HEK293 (cell line): ENCODE results near the gene ZBED1.

ENCODE experiments used
- CTCF ChIA-PET: fragments of 350-600 bp; formaldehyde crosslinking; extraction: SDS; loops from one replicate; lab custom pipeline; 2021; ENCODE audit warnings: antibody characterized with exemption; lab: Yijun Ruan, JAX
- POLR2A ChIA-PET: fragments of 300-600 bp; formaldehyde crosslinking; extraction: SDS; loops from one replicate; lab custom pipeline; 2020; ENCODE audit warnings: antibody characterized with exemption, inconsistent platforms; lab: Yijun Ruan, JAX
- H3K27ac ChIP-seq: fragments of 200-500 bp; sonication (Bioruptor generic); 2 replicates; pipeline ENCODE4 v1.5.1; 2014; ENCODE audit warnings: low read depth, low read length, control low read depth, inconsistent platforms; ENCODE audit errors: extremely low read depth
- H3K36me3 ChIP-seq, 2 experiments: fragments of 200-500 bp in 1 of 2; sonication (Bioruptor generic) in 1 of 2; 1 replicate in 1 of 2; 2 replicates in 1 of 2; pipeline ENCODE4 v1.5.1; 2014 to 2017; ENCODE audit warnings: inconsistent platforms in 2 of 2, low read length in 2 of 2; ENCODE audit not compliant: control insufficient read depth in 2 of 2, insufficient read depth in 1 of 2
- H3K4me1 ChIP-seq: fragments of 200-500 bp; sonication (Bioruptor generic); 2 replicates; pipeline ENCODE4 v1.5.1; 2014; ENCODE audit warnings: mild to moderate bottlenecking, low read length, inconsistent platforms; ENCODE audit not compliant: control insufficient read depth, insufficient read depth
- H3K4me3 ChIP-seq: 2 replicates; pipeline ENCODE4 v1.5.1; 2011; ENCODE audit warnings: low read depth, mild to moderate bottlenecking, control low read depth, low read length, moderate library complexity
- H3K9me3 ChIP-seq: fragments of 200-500 bp; sonication (Bioruptor generic); 2 replicates; pipeline ENCODE4 v1.5.1; 2014; ENCODE audit warnings: low read depth, low read length, inconsistent platforms; ENCODE audit not compliant: control insufficient read depth, insufficient read depth
- EGR2 ChIP-seq: fragments of 450-650 bp; formaldehyde crosslinking; IDR thresholded peaks from 2 replicates; pipeline ENCODE4 v1.5.1; 2016; ENCODE audit warnings: low read depth, missing biosample characterization, missing genetic modification characterization
- GLIS1 ChIP-seq: fragments of 450-650 bp; formaldehyde crosslinking; IDR thresholded peaks from 2 replicates; pipeline ENCODE4 v1.5.1; 2016; ENCODE audit warnings: missing biosample characterization, missing genetic modification characterization
- IKZF3 ChIP-seq: fragments of 450-650 bp; IDR thresholded peaks from 2 replicates; pipeline ENCODE4 v1.5.0; 2018; ENCODE audit warnings: missing biosample characterization, mild to moderate bottlenecking, missing genetic modification characterization, moderate library complexity
- SETDB1 ChIP-seq: IDR thresholded peaks from one replicate; pipeline ENCODE4 v1.6.1; 2017; ENCODE audit warnings: mild to moderate bottlenecking, low read length, moderate library complexity, mixed read lengths; ENCODE audit not compliant: insufficient read length
- ZEB2 ChIP-seq: fragments of 450-650 bp; formaldehyde crosslinking; IDR thresholded peaks from 2 replicates; pipeline ENCODE4 v1.5.1; 2016; ENCODE audit warnings: missing biosample characterization, missing genetic modification characterization
- ZNF214 ChIP-seq: fragments of 450-650 bp; formaldehyde crosslinking; IDR thresholded peaks from 2 replicates; pipeline ENCODE4 v1.5.1; 2017; ENCODE audit warnings: missing biosample characterization, mild to moderate bottlenecking, missing genetic modification characterization, borderline replicate concordance
- ZNF239 ChIP-seq: fragments of 450-650 bp; formaldehyde crosslinking; IDR thresholded peaks from 2 replicates; pipeline ENCODE4 v1.5.1; 2016; ENCODE audit warnings: missing biosample characterization, missing genetic modification characterization
- ZNF292 ChIP-seq: fragments of 450-650 bp; formaldehyde crosslinking; IDR thresholded peaks from 2 replicates; pipeline ENCODE4 v1.5.1; 2016; ENCODE audit warnings: low read depth, missing biosample characterization, missing genetic modification characterization, borderline replicate concordance
- ZNF366 ChIP-seq: fragments of 450-650 bp; formaldehyde crosslinking; conservative IDR thresholded peaks from 2 replicates; pipeline ENCODE4 v1.5.1; 2016; ENCODE audit warnings: missing biosample characterization, missing genetic modification characterization
- ZNF423 ChIP-seq: fragments of 450-650 bp; formaldehyde crosslinking; IDR thresholded peaks from 2 replicates; pipeline ENCODE4 v1.5.1; 2016; ENCODE audit warnings: missing biosample characterization, missing genetic modification characterization
- ZNF571 ChIP-seq: fragments of 450-650 bp; formaldehyde crosslinking; IDR thresholded peaks from 2 replicates; pipeline ENCODE4 v1.5.0; 2017; ENCODE audit warnings: missing biosample characterization, missing genetic modification characterization
- ZNF600 ChIP-seq: fragments of 450-650 bp; formaldehyde crosslinking; IDR thresholded peaks from 2 replicates; pipeline ENCODE4 v1.5.1; 2016; ENCODE audit warnings: missing biosample characterization, missing genetic modification characterization
- ZSCAN30 ChIP-seq: fragments of 450-650 bp; IDR thresholded peaks from 2 replicates; pipeline ENCODE4 v1.5.1; 2018; ENCODE audit warnings: missing biosample characterization, mild to moderate bottlenecking, missing genetic modification characterization, moderate library complexity
- TF ChIP-seq, protein P1 (sequence below): fragments of 450-650 bp; formaldehyde crosslinking; IDR thresholded peaks from 2 replicates; pipeline ENCODE4 v1.5.1; 2016; ENCODE audit warnings: missing biosample characterization, missing genetic modification characterization
- TF ChIP-seq, protein P2 (sequence below): fragments of 450-650 bp; IDR thresholded peaks from 2 replicates; pipeline ENCODE4 v1.5.1; 2018; ENCODE audit warnings: missing biosample characterization, mild to moderate bottlenecking, missing genetic modification characterization
- TF ChIP-seq, protein P3 (sequence below): IDR thresholded peaks from 2 replicates; pipeline ENCODE4 v1.6.1; 2011; ENCODE audit warnings: mild to moderate bottlenecking, low read depth, low read length, borderline replicate concordance
- TF ChIP-seq, protein P4 (sequence below): fragments of 450-650 bp; formaldehyde crosslinking; IDR thresholded peaks from 2 replicates; pipeline ENCODE4 v1.5.1; 2016; ENCODE audit warnings: missing biosample characterization, missing genetic modification characterization, low read depth
- TF ChIP-seq, protein P5 (sequence below): fragments of 450-650 bp; formaldehyde crosslinking; IDR thresholded peaks from 2 replicates; pipeline ENCODE4 v1.5.1; 2016; ENCODE audit warnings: missing biosample characterization, missing genetic modification characterization, low read depth
- TF ChIP-seq, protein P6 (sequence below): fragments of 450-650 bp; formaldehyde crosslinking; IDR thresholded peaks from 2 replicates; pipeline ENCODE4 v1.5.1; 2016; ENCODE audit warnings: missing biosample characterization, missing genetic modification characterization

ZBED1 gene

DNA sequence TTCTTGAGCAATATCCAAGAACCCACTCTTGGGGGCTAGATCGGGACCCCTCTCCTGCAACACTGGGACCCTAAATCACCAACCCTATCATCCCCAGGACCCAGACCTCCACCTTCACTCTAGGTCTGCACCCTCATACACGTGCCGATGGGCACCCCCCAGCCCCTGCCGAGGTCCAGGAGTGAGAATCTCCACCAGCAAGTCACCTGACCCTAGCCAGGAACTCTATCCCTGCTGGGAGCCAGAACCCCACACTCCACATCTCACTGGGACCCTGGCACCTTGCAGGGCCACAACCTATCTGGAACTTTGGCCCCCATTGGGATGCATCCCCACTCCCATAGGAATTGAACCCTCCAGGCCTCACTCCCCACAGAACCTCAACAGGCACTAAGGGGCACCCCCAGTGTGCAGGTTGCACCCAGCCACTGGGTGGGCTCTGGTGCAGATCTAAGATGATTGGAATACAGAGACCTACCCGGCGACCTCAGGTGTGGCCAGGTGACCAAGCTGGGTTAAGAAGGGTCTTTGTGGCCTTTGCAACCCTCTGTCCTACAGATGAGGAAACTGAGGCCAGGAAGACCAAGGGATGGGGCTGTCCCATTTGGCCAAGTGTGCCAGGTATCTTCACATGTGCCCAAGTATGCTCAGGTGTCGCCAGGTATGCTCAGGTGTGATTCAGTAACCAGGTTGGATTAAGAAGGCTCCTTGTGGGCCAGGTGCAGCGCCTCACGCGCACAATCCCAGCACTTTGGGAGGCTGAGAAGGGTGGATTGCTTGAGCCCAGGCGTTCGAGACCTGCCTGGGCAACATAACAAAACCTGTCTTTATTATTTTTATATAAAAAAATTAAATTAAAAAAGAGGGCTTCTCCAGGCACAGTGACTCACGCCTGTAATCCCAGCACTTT, 3.1 kb upstream of the ZBED1 start:
- Histone ChIP-seq H3K4me3 (no peak overlapping the region), H3K9me3 (no peaks in the 10 kb centered on the region), H3K27ac (no peak overlapping the region)
- POLR2A ChIA-PET, result no interaction called here
- TF ChIP-seq ZEB2, result peak; percentile 43; the same call in 1 of the 2 replicates
- TF ChIP-seq, protein P1, sequence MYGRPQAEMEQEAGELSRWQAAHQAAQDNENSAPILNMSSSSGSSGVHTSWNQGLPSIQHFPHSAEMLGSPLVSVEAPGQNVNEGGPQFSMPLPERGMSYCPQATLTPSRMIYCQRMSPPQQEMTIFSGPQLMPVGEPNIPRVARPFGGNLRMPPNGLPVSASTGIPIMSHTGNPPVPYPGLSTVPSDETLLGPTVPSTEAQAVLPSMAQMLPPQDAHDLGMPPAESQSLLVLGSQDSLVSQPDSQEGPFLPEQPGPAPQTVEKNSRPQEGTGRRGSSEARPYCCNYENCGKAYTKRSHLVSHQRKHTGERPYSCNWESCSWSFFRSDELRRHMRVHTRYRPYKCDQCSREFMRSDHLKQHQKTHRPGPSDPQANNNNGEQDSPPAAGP (tag by site-specific recombination), result no peak
- TF ChIP-seq IKZF3 (tag by site-specific recombination), result 0 out of 2 replicates have a peak, but pooled peaks have one; percentile 23
- TF ChIP-seq, all 188 proteins: peak for 2
- H3K36me3 ChIP-seq, result no peaks in the 10 kb centered on the region
- CTCF ChIA-PET, result no interaction called here
- peaks cover 13% of the 10 kb centered on the region for H3K4me1 ChIP-seq

DNA sequence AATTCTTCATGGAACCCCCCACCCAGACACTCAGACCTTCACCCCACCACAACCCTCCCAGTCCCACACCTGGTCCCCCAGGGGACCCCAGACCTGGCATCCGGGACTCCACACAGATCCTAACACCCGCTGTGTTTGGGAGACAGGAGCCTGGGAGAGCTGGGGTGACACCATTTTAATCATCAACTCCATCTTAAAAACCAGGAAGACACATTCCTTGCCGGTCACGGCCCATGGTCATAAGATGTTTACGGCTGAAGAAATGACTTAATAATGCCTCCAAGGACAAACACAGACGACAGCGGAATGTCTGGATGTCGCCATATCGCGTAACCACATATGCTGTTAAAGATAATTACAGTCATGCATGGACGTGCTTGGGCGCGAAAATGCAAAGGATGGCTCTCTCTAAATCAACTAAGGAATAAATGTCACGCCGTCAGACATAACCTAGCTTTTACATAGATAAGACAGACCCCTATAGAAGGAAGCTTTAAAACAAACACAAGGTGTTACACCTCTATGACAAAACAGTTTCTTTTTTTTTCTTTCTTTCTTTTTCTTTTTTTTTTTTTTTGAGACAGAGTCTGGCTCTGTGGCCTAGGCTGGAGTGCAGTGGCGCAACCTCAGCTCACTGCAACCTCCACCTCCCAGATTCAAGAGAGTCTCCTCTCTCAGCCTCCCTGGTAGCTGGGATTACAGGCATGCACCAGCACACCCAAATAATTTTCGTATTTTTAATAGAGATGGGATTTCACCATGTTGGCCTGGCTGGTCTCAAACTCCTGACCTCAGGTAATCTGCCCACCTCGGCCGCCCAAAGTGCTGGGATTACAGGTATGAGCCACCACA, 2.1 kb upstream of the ZBED1 start:
- peaks cover 13% of the 10 kb centered on the region for H3K4me1 ChIP-seq
- CTCF ChIA-PET, result no interaction called here
- POLR2A ChIA-PET, result no interaction called here
- peak overlapping the region; percentile 59; the same call in 1 of the 2 replicates for H3K27ac ChIP-seq
- H3K9me3 ChIP-seq, result no peaks in the 10 kb centered on the region
- no peak overlapping the region for H3K4me3 ChIP-seq
- H3K36me3 ChIP-seq, result peaks cover 0 to 2% of the 10 kb centered on the region in 2 experiments; a peak in 1 of 3 replicates
- TF ChIP-seq ZNF571 (tag by site-specific recombination) (no peak), ZSCAN30 (tag by site-specific recombination) (no peak), ZNF366 (tag by site-specific recombination) (no peak), ZNF214 (tag by site-specific recombination) (no peak), ZNF292 (tag by site-specific recombination) (no peak), ZNF239 (tag by site-specific recombination) (no peak), ZNF423 (tag by site-specific recombination) (peak; percentile 33; the same call in 1 of the 2 replicates), SETDB1 (no peak), EGR2 (tag by site-specific recombination) (no peak), GLIS1 (tag by site-specific recombination) (peak; percentile 90), ZNF600 (tag by site-specific recombination) (0 out of 2 replicates have a peak, but pooled peaks have one; percentile 33)
- TF ChIP-seq, protein P2, sequence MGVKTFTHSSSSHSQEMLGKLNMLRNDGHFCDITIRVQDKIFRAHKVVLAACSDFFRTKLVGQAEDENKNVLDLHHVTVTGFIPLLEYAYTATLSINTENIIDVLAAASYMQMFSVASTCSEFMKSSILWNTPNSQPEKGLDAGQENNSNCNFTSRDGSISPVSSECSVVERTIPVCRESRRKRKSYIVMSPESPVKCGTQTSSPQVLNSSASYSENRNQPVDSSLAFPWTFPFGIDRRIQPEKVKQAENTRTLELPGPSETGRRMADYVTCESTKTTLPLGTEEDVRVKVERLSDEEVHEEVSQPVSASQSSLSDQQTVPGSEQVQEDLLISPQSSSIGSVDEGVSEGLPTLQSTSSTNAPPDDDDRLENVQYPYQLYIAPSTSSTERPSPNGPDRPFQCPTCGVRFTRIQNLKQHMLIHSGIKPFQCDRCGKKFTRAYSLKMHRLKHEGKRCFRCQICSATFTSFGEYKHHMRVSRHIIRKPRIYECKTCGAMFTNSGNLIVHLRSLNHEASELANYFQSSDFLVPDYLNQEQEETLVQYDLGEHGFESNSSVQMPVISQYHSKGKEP (tag by site-specific recombination), result peak; percentile 98
- TF ChIP-seq, protein P3, sequence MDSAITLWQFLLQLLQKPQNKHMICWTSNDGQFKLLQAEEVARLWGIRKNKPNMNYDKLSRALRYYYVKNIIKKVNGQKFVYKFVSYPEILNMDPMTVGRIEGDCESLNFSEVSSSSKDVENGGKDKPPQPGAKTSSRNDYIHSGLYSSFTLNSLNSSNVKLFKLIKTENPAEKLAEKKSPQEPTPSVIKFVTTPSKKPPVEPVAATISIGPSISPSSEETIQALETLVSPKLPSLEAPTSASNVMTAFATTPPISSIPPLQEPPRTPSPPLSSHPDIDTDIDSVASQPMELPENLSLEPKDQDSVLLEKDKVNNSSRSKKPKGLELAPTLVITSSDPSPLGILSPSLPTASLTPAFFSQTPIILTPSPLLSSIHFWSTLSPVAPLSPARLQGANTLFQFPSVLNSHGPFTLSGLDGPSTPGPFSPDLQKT, result no peak
- TF ChIP-seq, protein P4, sequence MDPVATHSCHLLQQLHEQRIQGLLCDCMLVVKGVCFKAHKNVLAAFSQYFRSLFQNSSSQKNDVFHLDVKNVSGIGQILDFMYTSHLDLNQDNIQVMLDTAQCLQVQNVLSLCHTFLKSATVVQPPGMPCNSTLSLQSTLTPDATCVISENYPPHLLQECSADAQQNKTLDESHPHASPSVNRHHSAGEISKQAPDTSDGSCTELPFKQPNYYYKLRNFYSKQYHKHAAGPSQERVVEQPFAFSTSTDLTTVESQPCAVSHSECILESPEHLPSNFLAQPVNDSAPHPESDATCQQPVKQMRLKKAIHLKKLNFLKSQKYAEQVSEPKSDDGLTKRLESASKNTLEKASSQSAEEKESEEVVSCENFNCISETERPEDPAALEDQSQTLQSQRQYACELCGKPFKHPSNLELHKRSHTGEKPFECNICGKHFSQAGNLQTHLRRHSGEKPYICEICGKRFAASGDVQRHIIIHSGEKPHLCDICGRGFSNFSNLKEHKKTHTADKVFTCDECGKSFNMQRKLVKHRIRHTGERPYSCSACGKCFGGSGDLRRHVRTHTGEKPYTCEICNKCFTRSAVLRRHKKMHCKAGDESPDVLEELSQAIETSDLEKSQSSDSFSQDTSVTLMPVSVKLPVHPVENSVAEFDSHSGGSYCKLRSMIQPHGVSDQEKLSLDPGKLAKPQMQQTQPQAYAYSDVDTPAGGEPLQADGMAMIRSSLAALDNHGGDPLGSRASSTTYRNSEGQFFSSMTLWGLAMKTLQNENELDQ (tag by site-specific recombination), result no peak
- TF ChIP-seq, protein P5, sequence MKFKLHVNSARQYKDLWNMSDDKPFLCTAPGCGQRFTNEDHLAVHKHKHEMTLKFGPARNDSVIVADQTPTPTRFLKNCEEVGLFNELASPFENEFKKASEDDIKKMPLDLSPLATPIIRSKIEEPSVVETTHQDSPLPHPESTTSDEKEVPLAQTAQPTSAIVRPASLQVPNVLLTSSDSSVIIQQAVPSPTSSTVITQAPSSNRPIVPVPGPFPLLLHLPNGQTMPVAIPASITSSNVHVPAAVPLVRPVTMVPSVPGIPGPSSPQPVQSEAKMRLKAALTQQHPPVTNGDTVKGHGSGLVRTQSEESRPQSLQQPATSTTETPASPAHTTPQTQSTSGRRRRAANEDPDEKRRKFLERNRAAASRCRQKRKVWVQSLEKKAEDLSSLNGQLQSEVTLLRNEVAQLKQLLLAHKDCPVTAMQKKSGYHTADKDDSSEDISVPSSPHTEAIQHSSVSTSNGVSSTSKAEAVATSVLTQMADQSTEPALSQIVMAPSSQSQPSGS (tag by site-specific recombination), result 0 out of 2 replicates have a peak, but pooled peaks have one; percentile 3
- TF ChIP-seq, protein P6, sequence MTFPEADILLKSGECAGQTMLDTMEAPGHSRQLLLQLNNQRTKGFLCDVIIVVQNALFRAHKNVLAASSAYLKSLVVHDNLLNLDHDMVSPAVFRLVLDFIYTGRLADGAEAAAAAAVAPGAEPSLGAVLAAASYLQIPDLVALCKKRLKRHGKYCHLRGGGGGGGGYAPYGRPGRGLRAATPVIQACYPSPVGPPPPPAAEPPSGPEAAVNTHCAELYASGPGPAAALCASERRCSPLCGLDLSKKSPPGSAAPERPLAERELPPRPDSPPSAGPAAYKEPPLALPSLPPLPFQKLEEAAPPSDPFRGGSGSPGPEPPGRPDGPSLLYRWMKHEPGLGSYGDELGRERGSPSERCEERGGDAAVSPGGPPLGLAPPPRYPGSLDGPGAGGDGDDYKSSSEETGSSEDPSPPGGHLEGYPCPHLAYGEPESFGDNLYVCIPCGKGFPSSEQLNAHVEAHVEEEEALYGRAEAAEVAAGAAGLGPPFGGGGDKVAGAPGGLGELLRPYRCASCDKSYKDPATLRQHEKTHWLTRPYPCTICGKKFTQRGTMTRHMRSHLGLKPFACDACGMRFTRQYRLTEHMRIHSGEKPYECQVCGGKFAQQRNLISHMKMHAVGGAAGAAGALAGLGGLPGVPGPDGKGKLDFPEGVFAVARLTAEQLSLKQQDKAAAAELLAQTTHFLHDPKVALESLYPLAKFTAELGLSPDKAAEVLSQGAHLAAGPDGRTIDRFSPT, result peak; percentile 48; the same call in 1 of the 2 replicates
